ENCODE measurements around the gene PTTG1IP.
A peak's percentile ranks its signal among the peaks of the same experiment; 100 is the strongest.

The PTTG1IP gene

GRCh38 chr21:44801468-44802395 lies 71.8 kb downstream of the PTTG1IP start, which contains the start of gene UBE2G2:
Gene UBE2G2, minus strand, starts transcription at chr21:44801820. Its CDS starts 72 bp downstream, at chr21:44801748.
- DNase-seq (ENCODE audit: low read depth in 2 of 2), result peak; percentile 79 to 83

GRCh38 chr21:44800971-44801467 lies 72.5 kb downstream of the PTTG1IP start:
- no peak for DNase-seq (ENCODE audit: low read depth in 2 of 2)

GRCh38 chr21:44800103-44800502 lies 73.4 kb downstream of the PTTG1IP start:
- no peak for DNase-seq (ENCODE audit: low read depth in 2 of 2)

GRCh38 chr21:44799646-44800045 lies 73.8 kb downstream of the PTTG1IP start:
- DNase-seq (ENCODE audit: low read depth in 2 of 2), result no peak
